ENCODE data around the gene MYL7.
"Not testable (repeated sequence)": the region's sequence is repeated elsewhere in the genome, so short reads cannot be mapped to it uniquely, and the experiment has no call there.

The MYL7 gene

DNA sequence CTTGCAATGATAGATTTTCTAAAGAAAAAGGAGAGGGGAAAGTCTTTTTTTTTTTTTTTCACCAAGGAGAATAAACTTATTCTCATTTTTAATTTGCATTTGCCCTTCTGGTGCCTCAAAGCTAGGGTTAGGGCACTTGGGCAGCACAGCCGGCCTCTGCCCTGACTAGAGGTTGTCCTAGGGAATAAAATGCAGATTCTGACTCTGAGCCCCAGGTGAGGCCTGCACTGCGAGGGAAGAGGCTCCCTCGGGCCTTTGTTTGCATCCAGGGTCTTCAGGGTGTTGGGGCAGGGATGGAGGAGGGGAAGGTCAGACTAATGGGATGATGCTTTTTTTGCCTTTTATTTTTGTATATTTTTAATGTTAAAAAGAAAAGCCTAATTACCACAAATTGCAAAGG lies 7.8 kb downstream of the MYL7 start:
- DNase-seq (ENCODE audit: extremely low read depth in 1 of 2, low read depth in 1 of 2), result no peak

DNA sequence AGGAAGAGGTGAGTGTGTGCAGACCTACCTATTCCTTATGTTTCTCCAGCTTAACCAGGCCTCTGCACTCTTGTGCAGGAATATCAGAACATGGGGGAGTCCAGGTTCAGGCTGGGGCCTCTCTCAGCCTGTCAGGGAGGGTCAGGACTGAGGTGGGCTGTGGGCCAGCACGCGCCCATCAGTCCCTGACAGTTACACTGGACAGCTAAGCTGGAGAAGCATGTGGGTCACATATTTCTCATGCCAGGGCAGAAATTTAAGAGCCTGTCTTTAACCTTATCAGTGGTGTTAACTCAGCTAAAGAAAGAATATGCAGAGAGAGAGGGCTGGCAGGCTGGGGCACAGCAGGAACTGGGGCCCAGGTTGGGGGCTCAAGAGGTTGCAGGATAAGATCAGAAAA lies 9.1 kb downstream of the MYL7 start:
- no peak for DNase-seq (ENCODE audit: extremely low read depth in 1 of 2, low read depth in 1 of 2)

DNA sequence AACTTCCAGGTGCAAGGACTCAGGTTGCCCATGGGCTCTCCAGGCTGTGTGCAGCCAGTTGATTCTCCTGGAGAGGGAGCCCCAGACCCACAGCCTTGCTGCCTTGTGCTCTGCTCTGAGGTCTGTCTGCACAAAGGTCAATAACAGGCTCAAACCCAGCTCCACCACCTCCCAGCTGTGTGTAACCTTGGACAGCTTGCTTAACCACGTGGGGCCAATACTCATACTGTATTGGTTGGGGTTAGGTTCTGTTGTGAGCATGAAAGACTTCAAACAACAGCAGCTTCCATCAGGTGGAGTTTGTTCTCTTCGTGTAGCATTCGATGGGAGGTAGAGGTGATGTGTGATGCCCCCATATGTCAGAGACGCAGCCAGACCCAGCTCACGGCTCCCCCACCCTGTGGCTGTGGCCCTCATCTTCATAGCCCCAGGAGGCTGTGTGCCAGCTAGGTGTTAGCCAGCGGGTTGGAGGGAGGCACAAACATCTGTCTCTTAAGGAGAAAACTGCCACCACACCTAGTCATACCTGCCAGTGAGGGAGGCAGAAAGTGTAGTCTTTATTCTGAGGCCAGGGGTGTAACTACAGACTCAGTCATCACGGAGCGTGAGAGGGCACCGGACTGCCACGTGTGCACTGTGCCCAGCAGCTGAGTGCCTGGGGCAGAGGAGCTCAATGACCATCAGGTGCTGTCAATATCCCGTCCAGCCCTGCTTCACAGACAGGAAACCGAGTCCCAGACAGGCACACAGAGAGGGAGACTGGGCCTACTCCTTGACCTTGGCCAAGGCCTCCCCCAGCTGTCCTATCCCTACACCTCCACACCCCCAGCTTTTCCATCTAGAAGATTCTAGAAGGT lies 9.7 kb downstream of the MYL7 start:
- no peak for DNase-seq (ENCODE audit: extremely low read depth in 1 of 2, low read depth in 1 of 2)

DNA sequence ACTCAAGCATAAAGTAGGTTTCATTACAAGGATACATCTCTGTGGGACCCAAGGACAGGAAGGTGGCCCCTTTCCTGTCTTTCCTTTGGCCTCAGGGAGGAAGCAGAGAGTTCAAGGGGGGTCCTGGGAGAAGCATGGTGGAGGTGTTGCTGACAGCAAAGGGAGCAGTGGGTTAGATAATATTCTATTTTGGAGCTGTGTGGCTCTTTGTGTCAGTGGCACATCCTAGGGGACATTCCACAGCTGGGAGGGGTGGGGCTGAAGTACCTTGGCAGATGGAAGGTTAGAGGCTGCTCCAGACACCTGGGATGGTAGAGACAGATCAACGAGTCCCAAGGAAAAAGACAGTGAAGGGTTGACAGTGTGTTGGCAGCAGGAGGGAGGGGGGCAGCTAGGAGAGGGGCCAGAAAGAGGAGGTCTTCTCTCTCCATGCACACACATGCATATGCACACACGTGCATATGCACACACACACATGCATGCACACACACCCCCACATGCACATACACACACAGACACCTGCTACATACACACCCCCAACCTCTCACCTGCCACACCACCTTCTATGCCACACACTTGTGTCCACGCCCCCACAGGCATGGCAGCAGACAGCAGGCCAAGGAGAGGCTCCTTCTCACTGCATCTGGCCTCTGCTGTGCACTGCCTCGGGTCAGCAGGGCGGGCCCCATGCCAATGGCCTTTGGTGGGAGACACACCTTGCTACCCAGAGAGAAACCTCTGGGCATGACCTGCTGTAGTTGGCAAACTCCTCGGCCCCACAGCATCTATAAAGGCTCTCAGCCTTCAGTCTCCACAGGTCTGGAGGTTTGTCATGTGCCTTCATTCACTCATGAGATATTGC lies 12.2 kb downstream of the MYL7 start:
- no peak for DNase-seq (ENCODE audit: extremely low read depth in 1 of 2, low read depth in 1 of 2)

DNA sequence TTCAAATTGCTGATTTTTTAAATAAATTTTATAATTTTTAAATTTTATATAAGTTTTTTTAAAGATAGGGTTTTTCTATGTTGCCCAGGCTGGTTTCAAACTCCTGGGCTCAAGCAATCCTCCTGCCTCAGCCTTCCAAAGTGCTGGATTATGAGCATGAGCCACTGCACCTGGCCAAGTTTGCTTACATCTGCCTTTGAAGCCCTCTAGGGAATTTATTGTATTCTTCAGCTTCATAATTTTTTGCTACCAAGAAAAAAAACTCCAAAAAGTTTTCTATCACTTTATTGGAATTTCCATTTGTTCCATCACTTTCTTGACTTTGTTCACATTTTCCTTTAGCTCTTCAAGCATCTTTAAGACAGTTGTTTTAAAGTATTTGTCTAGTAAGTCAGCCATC lies 14.0 kb downstream of the MYL7 start:
- no peak for DNase-seq (ENCODE audit: extremely low read depth in 1 of 2, low read depth in 1 of 2)

DNA sequence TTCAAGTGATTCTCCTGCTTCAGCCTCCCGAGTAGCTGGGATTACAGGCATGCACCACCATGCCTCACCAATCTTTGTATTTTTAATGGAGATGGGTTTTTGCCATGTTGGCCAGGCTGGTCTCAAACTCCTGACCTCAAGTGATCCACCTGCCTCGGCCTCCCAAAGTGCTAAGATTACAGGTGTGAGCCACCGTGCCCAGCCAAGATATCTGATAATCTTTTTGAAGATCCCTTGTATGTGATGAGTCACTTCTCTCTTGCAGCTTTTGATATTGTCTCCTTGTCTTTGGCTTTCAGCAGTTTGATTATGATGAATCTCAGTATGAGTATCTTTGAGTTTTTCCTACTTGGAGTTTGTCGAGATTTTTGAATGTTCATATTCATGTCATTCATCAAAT lies 14.6 kb downstream of the MYL7 start:
- not testable (repeated sequence) for DNase-seq (ENCODE audit: extremely low read depth in 1 of 2, low read depth in 1 of 2)

DNA sequence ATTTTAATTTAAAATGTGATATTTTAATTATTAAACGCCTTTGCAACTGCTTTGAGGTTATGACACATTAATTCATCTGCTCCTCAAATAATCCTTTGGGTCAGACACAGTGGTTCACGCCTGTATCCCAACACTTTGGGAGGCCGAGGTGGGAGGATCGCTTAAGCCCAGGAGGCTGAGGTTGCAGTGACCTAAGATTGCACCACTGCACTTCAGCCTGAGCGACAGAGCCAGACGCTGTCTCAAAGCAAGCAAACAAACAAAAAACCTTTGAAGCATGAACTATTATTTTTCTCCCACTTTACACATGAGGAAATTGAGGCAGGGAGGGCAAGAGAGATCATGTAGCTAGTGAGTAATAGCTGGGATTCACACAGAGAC lies 16.3 kb downstream of the MYL7 start:
- DNase-seq (ENCODE audit: extremely low read depth in 1 of 2, low read depth in 1 of 2), result no peak

DNA sequence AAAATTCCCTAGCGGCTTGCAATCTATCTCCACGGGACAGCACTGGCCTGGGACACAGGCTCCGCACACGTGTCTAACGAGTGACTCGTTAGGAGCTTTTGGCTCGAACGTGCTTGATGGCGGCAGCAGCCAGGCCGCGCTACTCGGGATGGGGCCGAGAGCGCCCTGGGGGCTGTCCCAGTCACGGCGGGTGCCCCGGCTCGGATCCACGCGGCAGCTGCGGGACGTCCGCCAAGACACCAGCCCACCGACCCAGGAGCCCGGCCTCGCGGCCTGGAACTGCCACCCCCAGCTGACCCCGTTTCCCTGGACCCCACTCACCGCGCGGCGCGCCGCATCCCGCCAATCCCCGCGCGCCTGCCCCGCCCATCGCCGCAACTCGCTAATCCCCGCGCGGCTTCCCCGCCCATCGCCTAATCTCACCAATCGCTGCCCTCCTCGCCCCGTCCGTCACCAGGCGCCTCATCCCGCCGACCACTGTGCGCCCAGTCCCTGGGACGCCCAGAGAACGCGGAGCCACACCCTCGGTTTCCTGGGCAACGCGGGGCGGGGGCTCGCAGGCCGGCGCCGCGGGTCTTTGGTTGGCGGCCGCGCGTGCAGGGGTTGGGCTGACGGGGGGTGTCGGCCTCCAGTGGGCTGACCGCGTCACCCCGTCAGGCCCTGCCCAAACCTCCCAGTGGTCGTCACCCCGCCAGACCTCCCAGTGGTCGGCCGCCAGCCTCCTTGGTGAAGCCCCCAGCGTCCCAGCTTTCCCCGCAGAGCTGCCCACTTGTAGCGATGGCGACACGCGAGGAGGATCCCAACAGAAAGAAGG lies 17.7 kb downstream of the MYL7 start, which contains the start of gene POLD2:
TSS of gene POLD2 (minus strand) at position 359 of the 814 bp plus-strand sequence. CDS start 1,495 bp downstream, outside the sequence.
- DNase-seq (ENCODE audit: extremely low read depth in 1 of 2, low read depth in 1 of 2), result peak; percentile 98

DNA sequence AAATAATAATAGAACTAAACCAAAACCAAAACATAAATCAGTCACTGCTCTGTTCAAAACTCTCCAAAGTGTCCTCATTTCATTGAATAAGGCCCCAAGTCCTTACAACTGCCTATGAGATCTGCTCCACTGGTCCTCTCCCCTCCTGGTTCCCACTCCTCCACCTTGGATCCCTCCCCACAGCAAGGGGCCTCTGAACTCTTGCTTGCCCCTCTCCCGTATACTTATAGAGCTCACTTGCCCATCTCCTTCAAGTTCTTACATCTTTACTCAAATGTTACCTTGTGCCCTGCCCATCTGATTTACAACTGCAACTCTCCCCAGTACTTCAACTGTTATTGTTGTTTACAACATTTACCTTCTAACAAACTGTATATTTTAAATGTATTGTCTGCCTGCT lies 18.6 kb downstream of the MYL7 start:
- DNase-seq (ENCODE audit: extremely low read depth in 1 of 2, low read depth in 1 of 2), result no peak

DNA sequence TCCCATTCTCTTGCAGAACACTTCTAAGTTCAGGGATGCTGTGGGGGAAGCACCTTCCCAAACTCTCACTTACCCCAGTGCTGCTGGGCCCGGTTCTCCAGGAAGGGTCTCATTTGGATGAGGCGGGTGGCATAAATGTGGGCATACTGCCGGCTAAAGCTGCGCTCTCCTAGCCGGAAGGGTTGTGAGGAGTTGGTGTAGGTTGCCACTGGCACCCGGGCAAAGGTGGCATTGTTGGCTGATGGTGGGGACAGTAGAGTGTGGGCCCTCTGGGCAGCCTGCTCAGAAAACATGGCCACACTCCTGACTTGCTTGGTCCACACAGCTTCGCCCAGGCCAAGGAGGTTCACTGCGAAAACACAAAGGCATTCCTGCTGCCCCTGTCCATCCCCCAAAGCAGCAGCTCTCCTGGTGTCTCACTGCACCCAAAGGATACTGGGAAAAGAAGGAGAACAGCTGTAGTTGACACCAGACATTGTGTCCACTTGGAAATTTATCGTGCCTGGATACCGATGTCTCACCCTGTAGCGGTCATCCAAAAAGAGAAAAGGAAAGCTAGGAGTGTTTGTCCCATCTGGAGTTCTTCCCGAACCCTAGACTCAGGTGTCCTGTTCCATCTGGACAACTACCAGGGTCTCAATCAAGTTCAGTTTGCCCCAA lies 19.2 kb downstream of the MYL7 start:
- no peak for DNase-seq (ENCODE audit: extremely low read depth in 1 of 2, low read depth in 1 of 2)

DNA sequence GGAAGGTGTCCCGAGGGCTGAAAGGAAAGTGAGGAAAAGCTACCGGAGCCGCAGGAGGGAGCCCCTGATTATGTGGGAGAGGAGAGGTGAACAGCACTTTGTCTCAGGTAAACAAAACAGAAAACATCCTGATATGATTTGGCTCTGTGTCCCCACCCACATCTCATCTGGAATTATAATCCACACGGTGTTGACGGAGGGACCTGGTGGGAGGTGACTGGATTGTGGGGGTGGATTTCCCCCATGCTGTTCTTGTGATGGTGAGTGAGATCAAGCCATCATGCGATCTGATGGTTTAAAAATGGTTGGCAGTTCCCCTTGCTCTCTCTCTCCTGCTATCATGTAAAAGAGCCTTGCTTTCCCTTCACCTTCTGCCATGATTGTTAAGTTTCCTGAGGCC lies 20.7 kb downstream of the MYL7 start:
- DNase-seq (ENCODE audit: extremely low read depth in 1 of 2, low read depth in 1 of 2), result no peak

DNA sequence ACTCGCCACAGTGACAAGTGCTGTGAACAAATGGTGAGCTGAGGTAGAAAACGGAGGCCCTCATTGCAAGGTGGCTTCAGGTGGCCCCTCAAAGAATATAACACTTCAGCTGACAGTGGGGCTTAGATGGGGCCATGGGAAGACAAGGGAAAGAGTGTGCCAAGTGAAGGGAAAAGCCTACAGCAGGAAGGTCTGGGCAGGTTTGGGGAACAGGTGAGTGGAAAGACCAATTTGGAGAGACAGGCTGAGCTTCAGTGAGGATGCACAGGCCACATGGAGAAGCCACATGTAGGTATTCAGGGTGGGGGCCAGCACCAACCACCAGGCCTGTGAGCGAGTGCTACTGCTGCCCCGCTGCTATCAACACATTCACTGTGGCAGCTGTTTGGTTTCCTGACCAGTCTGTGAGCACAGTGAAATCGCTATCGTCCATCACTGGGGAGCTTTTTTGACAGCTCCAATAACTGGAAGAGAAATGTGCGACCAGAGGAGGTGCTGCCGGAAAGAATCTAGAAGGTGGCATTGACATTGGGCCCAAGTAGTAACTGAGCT lies 21.2 kb downstream of the MYL7 start:
- DNase-seq (ENCODE audit: extremely low read depth in 1 of 2, low read depth in 1 of 2), result no peak

DNA sequence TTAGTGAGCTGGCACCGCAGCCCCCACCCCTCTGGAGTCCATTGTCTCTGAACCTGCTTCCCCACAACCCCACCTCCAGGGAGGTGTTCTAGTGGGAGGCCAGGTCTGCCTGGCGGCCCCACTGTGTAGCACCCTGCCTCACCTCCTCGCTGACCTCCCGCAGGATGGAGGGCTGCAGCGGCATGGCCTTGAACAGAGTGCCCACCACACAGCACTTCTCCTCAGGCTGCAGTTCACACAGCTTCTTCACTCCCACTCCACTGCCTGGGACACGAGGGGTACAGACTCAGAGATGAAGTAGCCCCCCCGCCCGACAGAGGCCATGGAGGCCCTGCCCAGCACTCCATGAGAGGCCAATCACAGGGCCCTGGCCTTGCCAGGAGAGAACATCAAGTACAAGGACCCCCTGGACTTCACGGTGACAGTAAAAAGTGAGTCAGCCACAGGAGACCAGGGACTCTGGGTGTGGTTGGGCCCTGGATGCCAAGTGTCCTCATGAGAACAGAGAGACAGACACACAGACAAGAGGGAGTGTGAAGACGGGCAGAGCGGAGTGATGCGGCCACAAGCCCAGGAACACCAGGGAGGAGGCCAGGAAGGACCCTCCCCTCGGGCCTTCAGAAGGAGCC lies 23.2 kb downstream of the MYL7 start:
- DNase-seq (ENCODE audit: extremely low read depth in 1 of 2, low read depth in 1 of 2), result no peak

DNA sequence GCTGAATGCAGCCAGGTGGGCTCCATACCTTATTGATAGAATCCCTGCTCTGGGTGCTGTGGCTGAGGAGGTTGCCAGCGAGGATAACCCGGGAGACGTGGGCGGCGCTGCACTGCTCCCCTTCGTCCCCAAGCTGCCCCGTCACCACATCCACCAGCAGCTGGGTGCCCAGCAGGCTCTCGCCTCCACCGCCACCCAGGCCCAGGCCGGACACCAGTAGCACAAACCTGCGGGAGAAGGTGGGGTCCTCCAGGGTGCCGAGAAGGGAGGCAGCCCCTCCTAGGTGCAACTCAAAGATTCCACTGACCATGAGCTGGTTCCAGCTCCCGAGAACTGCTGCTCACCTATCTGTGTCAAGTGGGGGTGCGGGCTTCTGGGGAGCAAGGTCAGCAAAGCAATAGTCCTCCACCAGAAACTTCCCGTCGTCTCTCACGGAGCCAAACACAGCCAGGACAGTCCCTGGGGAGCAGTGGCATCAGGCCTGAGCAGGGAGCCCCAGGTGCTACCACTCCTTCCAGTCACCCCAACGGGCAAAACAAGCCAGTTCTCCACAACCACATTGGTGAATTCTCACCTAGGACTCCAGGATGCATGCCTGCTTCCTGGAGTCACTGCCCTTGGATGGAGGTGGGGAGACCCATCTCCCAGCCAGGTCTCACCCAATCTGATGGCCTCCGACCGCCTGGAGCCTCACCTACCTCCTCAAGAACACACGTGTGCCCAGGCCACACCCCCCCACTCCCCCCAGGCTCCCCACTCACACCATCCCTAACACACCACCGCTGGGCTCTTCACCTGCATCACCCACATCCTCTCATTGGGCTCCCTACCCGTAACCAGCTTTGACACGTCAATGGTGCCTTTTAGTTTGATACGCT lies 24.1 kb downstream of the MYL7 start:
- DNase-seq (ENCODE audit: extremely low read depth in 1 of 2, low read depth in 1 of 2), result no peak

DNA sequence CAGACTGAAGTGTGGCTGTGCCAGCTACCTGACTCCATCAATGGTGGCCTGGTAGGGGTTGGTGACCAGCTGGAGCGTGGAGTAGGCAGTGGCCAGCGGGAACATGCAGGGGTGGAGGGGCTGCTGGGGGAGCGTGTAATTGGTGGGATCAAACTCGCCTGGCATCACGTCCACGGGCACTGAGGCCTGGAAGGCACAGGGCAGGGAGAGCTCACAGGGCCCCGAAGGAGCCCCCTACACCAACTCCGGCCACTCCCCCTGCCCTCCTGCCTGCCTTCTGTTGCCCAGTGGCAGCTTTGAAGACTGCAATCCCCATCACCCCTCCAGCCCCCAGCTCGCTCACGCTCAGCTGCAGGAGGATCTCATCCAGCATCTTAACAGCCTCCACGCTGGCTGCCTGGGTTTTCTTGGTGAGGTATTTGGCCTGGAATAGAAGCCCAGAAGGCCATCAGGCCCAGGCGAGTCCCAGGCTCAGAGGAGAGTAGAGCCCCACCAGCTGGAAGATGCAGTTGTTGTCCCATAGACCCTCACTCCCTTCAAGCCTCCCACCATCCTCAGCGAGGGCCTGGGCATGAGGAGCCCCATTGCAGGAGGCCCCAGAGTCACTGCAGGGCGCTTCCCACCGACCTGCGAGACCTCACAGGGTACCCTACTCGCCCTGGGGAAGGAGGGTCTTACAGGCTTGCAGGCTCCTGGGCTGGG lies 24.9 kb downstream of the MYL7 start:
- DNase-seq (ENCODE audit: extremely low read depth in 1 of 2, low read depth in 1 of 2), result no peak

DNA sequence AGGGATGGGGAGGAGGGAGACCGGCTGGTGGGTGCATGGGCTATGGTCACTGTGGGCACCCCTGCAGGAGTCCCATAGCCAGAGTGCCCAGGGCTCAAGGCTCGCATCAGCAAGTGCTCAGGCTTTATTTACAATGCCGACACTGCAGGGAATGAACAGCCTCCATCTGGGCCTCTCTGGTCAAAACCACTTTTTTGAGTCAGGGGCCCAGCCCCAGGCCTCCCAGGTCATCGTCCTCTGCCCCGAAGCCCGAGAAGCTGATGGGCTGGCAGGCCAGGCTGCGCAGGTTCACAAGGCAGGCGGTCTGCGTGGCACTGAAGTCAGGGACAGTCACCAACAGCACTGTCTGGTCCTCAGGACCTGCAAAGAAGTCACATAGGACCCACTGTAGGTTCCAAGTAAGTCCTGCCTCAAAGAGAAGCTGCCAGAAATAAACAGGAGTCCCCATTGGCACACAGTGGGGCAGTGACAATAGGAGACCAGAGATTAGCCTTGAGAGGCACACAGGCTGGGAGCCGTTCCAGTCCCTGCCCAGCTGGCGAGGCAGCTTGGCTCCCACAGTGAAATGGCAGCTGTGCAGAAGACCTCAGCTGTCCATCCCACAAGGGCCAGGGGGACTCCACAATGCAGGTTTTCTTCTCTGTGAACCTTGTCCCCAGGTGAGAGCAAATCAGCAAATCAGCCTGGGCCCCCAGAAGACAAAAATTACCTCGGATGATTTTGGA lies 26.4 kb downstream of the MYL7 start:
- DNase-seq (ENCODE audit: extremely low read depth in 1 of 2, low read depth in 1 of 2), result no peak

DNA sequence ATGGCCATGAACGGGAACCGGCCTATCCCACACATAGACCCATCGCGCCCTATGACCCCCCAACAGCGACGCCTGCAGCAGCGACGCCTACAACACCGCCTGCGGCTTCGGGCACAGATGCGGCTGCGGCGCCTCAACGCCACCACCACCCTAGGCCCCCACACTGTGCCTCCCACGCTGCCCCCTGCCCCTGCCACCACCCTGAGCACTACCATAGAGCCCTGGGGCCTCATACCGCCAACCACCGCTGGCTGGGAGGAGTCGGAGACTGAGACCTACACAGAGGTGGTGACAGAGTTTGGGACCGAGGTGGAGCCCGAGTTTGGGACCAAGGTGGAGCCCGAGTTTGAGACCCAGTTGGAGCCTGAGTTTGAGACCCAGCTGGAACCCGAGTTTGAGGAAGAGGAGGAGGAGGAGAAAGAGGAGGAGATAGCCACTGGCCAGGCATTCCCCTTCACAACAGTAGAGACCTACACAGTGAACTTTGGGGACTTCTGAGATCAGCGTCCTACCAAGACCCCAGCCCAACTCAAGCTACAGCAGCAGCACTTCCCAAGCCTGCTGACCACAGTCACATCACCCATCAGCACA lies 27.3 kb downstream of the MYL7 start:
- no peak for DNase-seq (ENCODE audit: extremely low read depth in 1 of 2, low read depth in 1 of 2)

Data from stimulated activated CD8-positive, alpha-beta memory T cell treated with anti-CD3 and anti-CD28 coated beads, Interleukin-7, amount 100 ng/mL, for 48 hours (primary cell).